Fibroblast of the aortic adventitia (primary cell): ENCODE measurements around the gene SCAMP2. TPM values are rescaled to one million over a fixed set of nuclear protein-coding genes. Genes with fewer than 3 reads are reported as not detected.

ENCODE experiments used
- DNase-seq: peaks from one replicate; pipeline ENCODE4 v3.0.0-alpha.2; 2010; ENCODE audit warnings: low read depth
- H3K4me3 ChIP-seq: 2 replicates; pipeline ENCODE4 v1.5.1; 2011; ENCODE audit warnings: low read depth, mild to moderate bottlenecking, control low read depth, low read length, moderate library complexity
- CTCF ChIP-seq: IDR thresholded peaks from 2 replicates; pipeline ENCODE4 v1.5.1; 2011; ENCODE audit warnings: mild to moderate bottlenecking, low read length, control low read depth, inconsistent platforms; ENCODE audit not compliant: insufficient read depth
- total RNA-seq: library from RNA; depleted of rRNA; stranded (reverse); fragments of >200 nt; gene quantifications from 2 replicates; pipeline ENCODE4 v1.2.3, GENCODE V29; 2012; ENCODE audit warnings: low replicate concordance

SCAMP2 gene
- total RNA-seq, 1 donor = 29.6 TPM

GRCh38 chr15:74807282-74807681 lies 65.9 kb downstream of the SCAMP2 start:
- peak; percentile 57 for DNase-seq
- no peak overlapping the region for H3K4me3 ChIP-seq
- TF ChIP-seq CTCF = no peak

- no peak for DNase-seq
- no peak overlapping the region for H3K4me3 ChIP-seq
- no peak for TF ChIP-seq CTCF
These were observed 68.2 kb downstream of the SCAMP2 start for GRCh38 chr15:74804935-74805334.

GRCh38 chr15:74802862-74803447 lies 70.2 kb downstream of the SCAMP2 start:
- DNase-seq = no peak
- no peak overlapping the region for H3K4me3 ChIP-seq
- TF ChIP-seq CTCF = no peak

- no peak for TF ChIP-seq CTCF
- DNase-seq = no peak
- no peak overlapping the region for H3K4me3 ChIP-seq
These were observed 70.9 kb downstream of the SCAMP2 start for GRCh38 chr15:74802290-74802689.

- H3K4me3 ChIP-seq = no peak overlapping the region
- DNase-seq = no peak
- TF ChIP-seq CTCF = no peak
These were observed 71.7 kb downstream of the SCAMP2 start for GRCh38 chr15:74801311-74801997.

GRCh38 chr15:74800559-74801094 lies 72.5 kb downstream of the SCAMP2 start:
- no peak for DNase-seq
- no peak for TF ChIP-seq CTCF
- H3K4me3 ChIP-seq = no peak overlapping the region
